GM19468 (cell line): ENCODE results near the gene MTRFR.

Experiments
- ATAC-seq: cut with Tn5 transposase; IDR thresholded peaks from one replicate; pipeline ENCODE4 v1.9.1; 2021; ENCODE audit warnings: mild to moderate bottlenecking, moderate library complexity, moderate number of reproducible peaks; ENCODE audit not compliant: unreplicated experiment; ENCODE audit errors: extremely low read depth

MTRFR gene

GRCh38 chr12:123269896-123270213, 36.6 kb downstream of the MTRFR start:
- ATAC-seq, result no peak

GRCh38 chr12:123270214-123271000, 37.2 kb downstream of the MTRFR start:
- no peak for ATAC-seq

GRCh38 chr12:123271001-123271668, 37.9 kb downstream of the MTRFR start:
- ATAC-seq, result no peak

GRCh38 chr12:123273166-123273565, 39.9 kb downstream of the MTRFR start:
- ATAC-seq, result no peak

- ATAC-seq, result peak; percentile 82
Measured at GRCh38 chr12:123278101-123278627, 44.9 kb downstream of the MTRFR start.

- no peak for ATAC-seq
Measured at GRCh38 chr12:123280971-123281370, 47.7 kb downstream of the MTRFR start.

GRCh38 chr12:123282111-123282510, 48.9 kb downstream of the MTRFR start:
- no peak for ATAC-seq

GRCh38 chr12:123283461-123283860, 50.2 kb downstream of the MTRFR start:
- no peak for ATAC-seq

GRCh38 chr12:123284669-123285068, 51.4 kb downstream of the MTRFR start:
- no peak for ATAC-seq

GRCh38 chr12:123286652-123287373, 53.6 kb downstream of the MTRFR start:
- ATAC-seq, result no peak

GRCh38 chr12:123288751-123289346, 55.6 kb downstream of the MTRFR start:
- no peak for ATAC-seq

GRCh38 chr12:123289911-123290310, 56.7 kb downstream of the MTRFR start:
- no peak for ATAC-seq

- ATAC-seq, result no peak
Measured at GRCh38 chr12:123293178-123293760, 60.0 kb downstream of the MTRFR start.

- no peak for ATAC-seq
Measured at GRCh38 chr12:123305136-123305535, 71.9 kb downstream of the MTRFR start.

GRCh38 chr12:123306200-123306599, 73.0 kb downstream of the MTRFR start:
- no peak for ATAC-seq
